Measurements from ENCODE around the gene EIF2A. TPM values are rescaled to one million over a fixed set of nuclear protein-coding genes. Genes with fewer than 3 reads are reported as not detected.

The EIF2A gene
- total RNA-seq, 1 experiment from 2014 or later, result 74.1 TPM

- Mint-ChIP-seq H3K4me1 (no peaks in the 10 kb centered on the region), H3K9me3 (no peaks in the 10 kb centered on the region), H3K36me3 (ENCODE audit: insufficient read depth in 1 of 3, low read depth in 3 of 3) (peaks cover 13 to 51% (median 37%) of the 10 kb centered on the region in 3 experiments; a peak in 6 of 7 replicates), H3K27ac (no peak overlapping the region), H3K27me3 (ENCODE audit: low read depth) (no peaks in the 10 kb centered on the region), H3K4me3 (no peak overlapping the region)
- H2AK5ac ChIP-seq (ENCODE audit: insufficient read length, low read length), result no peak overlapping the region
- H3K14ac ChIP-seq (ENCODE audit: insufficient read depth, low read length), result no peak overlapping the region
- no peak overlapping the region for H4K91ac ChIP-seq (ENCODE audit: insufficient read length, low read depth, low read length)
- H3K79me1 ChIP-seq (ENCODE audit: insufficient read depth, low read depth, low read length, poor library complexity, severe bottlenecking), result no peaks in the 10 kb centered on the region
- H3K4me2 ChIP-seq (ENCODE audit: insufficient read depth, insufficient read length, low read length), result no peak overlapping the region
- H3K4ac ChIP-seq (ENCODE audit: low read depth, low read length), result no peak overlapping the region
- no peak overlapping the region for H2AFZ ChIP-seq (ENCODE audit: low read length)
- no peak overlapping the region for H4K5ac ChIP-seq (ENCODE audit: insufficient read length, low read depth, low read length)
- no peak overlapping the region for H3K27ac ChIP-seq (ENCODE audit: insufficient read length, low read depth, low read length)
- no peak overlapping the region for H2BK15ac ChIP-seq (ENCODE audit: low read depth, low read length)
- no peak overlapping the region for H3K23ac ChIP-seq (ENCODE audit: insufficient read length, low read depth, low read length)
- no peak overlapping the region for H2BK5ac ChIP-seq (ENCODE audit: insufficient read length, low read length)
- H3K4me1 ChIP-seq (ENCODE audit: insufficient read depth, low read length), result no peaks in the 10 kb centered on the region
- H3K9ac ChIP-seq (ENCODE audit: extremely low read depth, insufficient read length, low read length), result no peak overlapping the region
- no peak for DNase-seq
- no peaks in the 10 kb centered on the region for H4K20me1 ChIP-seq (ENCODE audit: control insufficient read depth, insufficient read depth, insufficient read length)
- no peak overlapping the region for H3T11ph ChIP-seq (ENCODE audit: low read length)
- H2BK20ac ChIP-seq (ENCODE audit: low read depth, low read length, poor library complexity, severe bottlenecking), result no peak overlapping the region
- H2BK120ac ChIP-seq (ENCODE audit: low read depth, low read length, poor library complexity, severe bottlenecking), result no peak overlapping the region
- no peaks in the 10 kb centered on the region for H3K79me2 ChIP-seq (ENCODE audit: insufficient read depth, low read length)
- no peak overlapping the region for H3K56ac ChIP-seq (ENCODE audit: insufficient read length, low read depth, low read length)
- H3K9me3 ChIP-seq (ENCODE audit: control insufficient read depth, low read depth, low read length), result no peaks in the 10 kb centered on the region
- WGBS (ENCODE audit: extremely low coverage, insufficient read length, low lambda C conversion rate), result no CpG with 5 or more reads among the region's 2 CpGs
- no peaks in the 10 kb centered on the region for H3K23me2 ChIP-seq (ENCODE audit: insufficient read length, low read depth, low read length, poor library complexity, severe bottlenecking)
- H3K27me3 ChIP-seq (ENCODE audit: insufficient read depth, low read length), result no peaks in the 10 kb centered on the region
- no peak overlapping the region for H4K8ac ChIP-seq (replicated peaks; ENCODE audit: insufficient read length, low read depth, low read length)
- H2BK12ac ChIP-seq (ENCODE audit: insufficient read length, low read depth, low read length), result no peak overlapping the region
- TF ChIP-seq CTCF (conservative IDR thresholded peaks at IDR 0.05), result no peak
- H3K18ac ChIP-seq (ENCODE audit: insufficient read length, low read depth, low read length), result no peak overlapping the region
These were observed 17.7 kb downstream of the EIF2A start for GRCh38 chr3:150564243-150564642.

Measured in H9 (cell line).